Measurements from ENCODE around the gene POLN. TPM values are rescaled to one million over a fixed set of nuclear protein-coding genes. Genes with fewer than 3 reads are reported as not detected.

The POLN gene
- total RNA-seq, 2 experiments from 2014 or later: 5.5 to 5.6 TPM

GRCh38 chr4:2066011-2066551 lies 175.8 kb downstream of the POLN start:
- Mint-ChIP-seq H3K4me3 (no peak overlapping the region), H3K4me1 (no peaks in the 10 kb centered on the region), H3K9me3 (ENCODE audit: low read depth) (no peaks in the 10 kb centered on the region), H3K36me3 (no peaks in the 10 kb centered on the region), H3K27me3 (peaks cover 3% of the 10 kb centered on the region), H3K27ac (no peak overlapping the region)
- DNase-seq: no peak
- ATAC-seq: no peak
- CTCF ChIA-PET: no interaction called here

GRCh38 chr4:2065106-2065930 lies 176.6 kb downstream of the POLN start:
- no peak for DNase-seq
- H3K4me1 Mint-ChIP-seq: no peaks in the 10 kb centered on the region
- CTCF ChIA-PET: no interaction called here
- no peak overlapping the region for H3K27ac Mint-ChIP-seq
- no peak for ATAC-seq
- H3K27me3 Mint-ChIP-seq: peaks cover 3% of the 10 kb centered on the region
- H3K36me3 Mint-ChIP-seq: no peaks in the 10 kb centered on the region
- H3K4me3 Mint-ChIP-seq: no peak overlapping the region
- no peaks in the 10 kb centered on the region for H3K9me3 Mint-ChIP-seq (ENCODE audit: low read depth)

GRCh38 chr4:2064276-2064991 lies 177.5 kb downstream of the POLN start:
- no peak for DNase-seq
- no peaks in the 10 kb centered on the region for H3K36me3 Mint-ChIP-seq
- no peak overlapping the region for H3K4me3 Mint-ChIP-seq
- no peaks in the 10 kb centered on the region for H3K4me1 Mint-ChIP-seq
- no peak for ATAC-seq
- H3K27me3 Mint-ChIP-seq: peaks cover 3% of the 10 kb centered on the region
- H3K27ac Mint-ChIP-seq: no peak overlapping the region
- no peaks in the 10 kb centered on the region for H3K9me3 Mint-ChIP-seq (ENCODE audit: low read depth)
- CTCF ChIA-PET: no interaction called here

GRCh38 chr4:2063557-2064275 lies 178.2 kb downstream of the POLN start:
- no peak overlapping the region for H3K4me3 Mint-ChIP-seq
- no peaks in the 10 kb centered on the region for H3K36me3 Mint-ChIP-seq
- H3K27ac Mint-ChIP-seq: no peak overlapping the region
- H3K9me3 Mint-ChIP-seq (ENCODE audit: low read depth): no peaks in the 10 kb centered on the region
- H3K27me3 Mint-ChIP-seq: peaks cover 3% of the 10 kb centered on the region
- H3K4me1 Mint-ChIP-seq: no peaks in the 10 kb centered on the region
- no peak for DNase-seq
- no peak for ATAC-seq
- CTCF ChIA-PET: no interaction called here

- no peak overlapping the region for H3K4me3 Mint-ChIP-seq
- CTCF ChIA-PET: interaction anchor here (1.5 kb wide), 1 partner anchor 157 kb away, joined by 3 read pairs; no protein-coding TSS in a partner anchor
- no peak for ATAC-seq
- H3K27ac Mint-ChIP-seq: no peak overlapping the region
- H3K36me3 Mint-ChIP-seq: no peaks in the 10 kb centered on the region
- H3K4me1 Mint-ChIP-seq: no peaks in the 10 kb centered on the region
- peaks cover 4% of the 10 kb centered on the region for H3K27me3 Mint-ChIP-seq
- DNase-seq: no peak
- no peaks in the 10 kb centered on the region for H3K9me3 Mint-ChIP-seq (ENCODE audit: low read depth)
These were observed 179.0 kb downstream of the POLN start for GRCh38 chr4:2062808-2063524.

GRCh38 chr4:2062168-2062807 lies 179.6 kb downstream of the POLN start:
- Mint-ChIP-seq H3K36me3 (no peaks in the 10 kb centered on the region), H3K9me3 (ENCODE audit: low read depth) (no peaks in the 10 kb centered on the region), H3K27ac (no peak overlapping the region), H3K27me3 (peaks cover 11% of the 10 kb centered on the region), H3K4me3 (no peak overlapping the region), H3K4me1 (no peaks in the 10 kb centered on the region)
- no peak for ATAC-seq
- DNase-seq: no peak
- CTCF ChIA-PET: interaction anchor here (1.5 kb wide), 1 partner anchor 158 kb away, joined by 3 read pairs; no protein-coding TSS in a partner anchor

GRCh38 chr4:2061186-2062131 lies 180.5 kb downstream of the POLN start:
- CTCF ChIA-PET: interaction anchor here (1.5 kb wide), 1 partner anchor 159 kb away, joined by 3 read pairs; no protein-coding TSS in a partner anchor

GRCh38 chr4:2060611-2061185 lies 181.2 kb downstream of the POLN start:
- no peak overlapping the region for H3K27ac Mint-ChIP-seq
- DNase-seq: no peak
- H3K36me3 Mint-ChIP-seq: no peaks in the 10 kb centered on the region
- no peak overlapping the region for H3K4me3 Mint-ChIP-seq
- ATAC-seq: no peak
- CTCF ChIA-PET: no interaction called here
- H3K4me1 Mint-ChIP-seq: no peaks in the 10 kb centered on the region
- no peaks in the 10 kb centered on the region for H3K9me3 Mint-ChIP-seq (ENCODE audit: low read depth)
- H3K27me3 Mint-ChIP-seq: peaks cover 25% of the 10 kb centered on the region

More at GRCh38 chr4:2061186-2062131, 180.5 kb downstream of the POLN start:
- peaks cover 19% of the 10 kb centered on the region for H3K27me3 Mint-ChIP-seq
- no peaks in the 10 kb centered on the region for H3K9me3 Mint-ChIP-seq (ENCODE audit: low read depth)
- no peak overlapping the region for H3K4me3 Mint-ChIP-seq
- H3K27ac Mint-ChIP-seq: no peak overlapping the region
- ATAC-seq (no peak), DNase-seq (no peak)
- no peaks in the 10 kb centered on the region for H3K36me3 Mint-ChIP-seq
- H3K4me1 Mint-ChIP-seq: no peaks in the 10 kb centered on the region

- CTCF ChIA-PET: interaction anchor here (1.2 kb wide), 1 partner anchor 8 kb away, joined by 3 read pairs; no protein-coding TSS in a partner anchor
- DNase-seq: no peak
- no peak overlapping the region for H3K4me3 Mint-ChIP-seq
These were observed 182.0 kb downstream of the POLN start for GRCh38 chr4:2059726-2060602.

GRCh38 chr4:2059046-2059725 lies 182.7 kb downstream of the POLN start, which contains the start of gene NAT8L:
TSS of gene NAT8L (plus strand) at chr4:2059327. CDS start at chr4:2059512, 185 bp downstream.
- DNase-seq (no peak), ATAC-seq (peak; percentile 38)
- Mint-ChIP-seq H3K4me3 (no peak within 1 kb of the TSS), H3K27me3 (peaks cover 31% of the 10 kb centered on the region), H3K27ac (no peak within 1 kb of the TSS), H3K4me1 (no peaks in the 10 kb centered on the region), H3K9me3 (ENCODE audit: low read depth) (no peaks in the 10 kb centered on the region), H3K36me3 (no peaks in the 10 kb centered on the region)
- CTCF ChIA-PET: interaction anchor here (1.2 kb wide), 1 partner anchor 8 kb away, joined by 3 read pairs; no protein-coding TSS in a partner anchor

More at GRCh38 chr4:2059726-2060602, 182.0 kb downstream of the POLN start:
- ATAC-seq: peak; percentile 34
- Mint-ChIP-seq H3K27ac (no peak overlapping the region), H3K36me3 (no peaks in the 10 kb centered on the region), H3K27me3 (peaks cover 29% of the 10 kb centered on the region), H3K9me3 (ENCODE audit: low read depth) (no peaks in the 10 kb centered on the region), H3K4me1 (no peaks in the 10 kb centered on the region)

Measured in activated CD8-positive, alpha-beta memory T cell treated with anti-CD3 and anti-CD28 coated beads, Interleukin-2, amount 10 ng/mL, durations not matched to agents 7 days and 5 days (primary cell).